Ovary (tissue), 3 donors: ENCODE results near the gene ANXA6.

Experiments
- CTCF ChIP-seq, 3 donors: fragments of 450-650 bp in 2 of 3; fragments of 200-600 bp in 1 of 3; IDR thresholded peaks; one replicate each; pipeline versions ENCODE4 v1.5.1 to v1.8.0; 2016 to 2022; ENCODE audit warnings: antibody characterized with exemption in 3 of 3, mild to moderate bottlenecking in 1 of 3
- POLR2A ChIP-seq: fragments of 450-650 bp; IDR thresholded peaks from one replicate; pipeline ENCODE4 v1.6.1; 2017; ENCODE audit warnings: antibody characterized with exemption, mild to moderate bottlenecking, moderate library complexity
- donor health status: DM: no; HTN: no; CAD: no.

GRCh38 chr5:151115272-151115905, 42.2 kb downstream of the ANXA6 start:
- TF ChIP-seq POLR2A (peak; percentile 23), CTCF (IDR thresholded peaks at IDR 0.05) (peak; percentile 76 to 95 (median 86))
